Cardiac septum (tissue), 1 donor: ENCODE data around the gene ZBTB44. TPM values are rescaled to one million over a fixed set of nuclear protein-coding genes. Genes with fewer than 3 reads are reported as not detected.

Experiments
- DNase-seq: peaks from one replicate; pipeline ENCODE4 v3.0.0-alpha.2; 2020; ENCODE audit warnings: low spot score
- intact Hi-C: fragments of 100-400 bp; cut with DNase I; formaldehyde crosslinking; loops from one replicate; pipeline ENCODE4 v1.14.0; 2022
- total RNA-seq: library from RNA; stranded (reverse); fragmentation: NEBNext Ultra II Directional; extraction: Animal tissue kit (Norgen Biotek cat#: 25700); gene quantifications from one replicate; pipeline ENCODE4 v1.2.1, GENCODE V29; 2021
- donor health status: DM: no; HTN: no; CAD: no.

The ZBTB44 gene
- total RNA-seq, 1 donor from 2014 or later, result 37.0 TPM

DNA sequence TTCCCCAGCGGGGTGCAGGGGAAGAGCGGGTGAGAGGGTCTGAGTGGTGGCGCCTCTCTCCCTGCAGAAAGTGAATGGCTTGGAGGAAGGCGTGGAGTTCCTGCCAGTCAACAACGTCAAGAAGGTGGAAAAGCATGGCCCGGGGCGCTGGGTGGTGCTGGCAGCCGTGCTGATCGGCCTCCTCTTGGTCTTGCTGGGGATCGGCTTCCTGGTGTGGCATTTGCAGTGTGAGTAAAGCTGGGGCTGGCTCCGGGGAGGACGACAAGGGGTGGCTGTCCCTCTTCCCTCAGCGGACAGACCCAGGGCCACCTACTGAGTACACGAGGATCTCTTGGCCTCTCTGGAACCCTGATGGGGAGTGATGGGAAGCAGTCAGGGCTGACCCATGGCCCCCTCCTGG is 126.7 kb downstream of the ZBTB44 start:
- intact Hi-C loops, result no loop called here
- DNase-seq, result no peak

DNA sequence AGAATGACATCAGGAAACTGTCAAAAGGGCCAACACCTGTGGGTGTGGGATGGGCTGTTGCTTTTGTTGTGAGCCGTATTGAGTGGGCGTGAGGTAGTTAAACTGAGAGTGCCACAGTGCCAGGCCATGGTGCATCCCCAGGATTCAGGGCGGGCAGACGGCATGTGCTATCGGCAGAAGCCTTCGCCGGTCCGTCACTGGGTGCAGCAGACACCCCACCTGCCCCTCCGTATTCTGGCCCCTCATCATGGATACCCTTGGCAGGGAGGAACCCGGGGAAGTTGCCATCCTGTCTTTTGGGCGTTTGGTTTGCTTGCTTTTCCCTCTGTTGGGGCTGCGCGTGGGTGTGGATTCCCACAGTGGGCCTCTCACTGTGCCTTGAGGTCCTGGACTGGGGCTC is 127.6 kb downstream of the ZBTB44 start:
- no peak for DNase-seq
- intact Hi-C loops, result no loop called here

DNA sequence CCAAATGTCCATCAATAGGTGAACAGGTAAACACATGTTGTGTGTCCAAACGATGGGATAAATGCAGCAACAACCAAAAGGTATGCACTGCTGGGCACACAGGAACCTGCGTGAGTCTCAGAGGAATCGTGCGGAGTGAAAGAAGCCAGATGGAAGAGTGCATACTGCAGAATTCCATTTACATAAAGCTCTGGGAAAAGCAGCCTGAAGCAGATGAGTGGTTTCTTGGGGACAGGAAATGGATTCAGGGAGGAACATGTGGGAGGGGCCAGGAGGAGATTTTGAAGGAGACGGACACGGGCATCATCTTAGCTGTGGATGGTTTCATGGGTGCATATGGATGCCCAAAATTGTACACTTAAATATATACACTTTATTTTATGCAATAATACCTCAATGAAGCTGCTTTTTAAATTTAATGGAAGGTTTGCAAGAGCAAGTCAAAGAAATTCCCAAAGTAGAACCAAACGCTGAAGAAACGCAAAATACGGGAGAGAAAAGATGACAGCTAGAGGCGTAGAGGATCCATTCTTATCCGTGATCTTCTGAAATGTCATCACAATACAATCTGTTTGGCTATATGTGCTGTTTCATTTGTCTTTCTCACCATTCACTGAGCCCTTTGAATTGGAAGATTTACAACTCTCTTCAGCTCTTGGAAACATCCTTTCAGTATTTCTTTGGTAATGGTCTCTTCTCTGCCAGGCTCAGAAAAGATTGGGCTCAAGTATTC is 130.7 kb downstream of the ZBTB44 start:
- no peak for DNase-seq
- intact Hi-C loops, result loop anchor here (2.0 kb wide), 1 partner anchor 41 kb away; no protein-coding TSS in a partner anchor

DNA sequence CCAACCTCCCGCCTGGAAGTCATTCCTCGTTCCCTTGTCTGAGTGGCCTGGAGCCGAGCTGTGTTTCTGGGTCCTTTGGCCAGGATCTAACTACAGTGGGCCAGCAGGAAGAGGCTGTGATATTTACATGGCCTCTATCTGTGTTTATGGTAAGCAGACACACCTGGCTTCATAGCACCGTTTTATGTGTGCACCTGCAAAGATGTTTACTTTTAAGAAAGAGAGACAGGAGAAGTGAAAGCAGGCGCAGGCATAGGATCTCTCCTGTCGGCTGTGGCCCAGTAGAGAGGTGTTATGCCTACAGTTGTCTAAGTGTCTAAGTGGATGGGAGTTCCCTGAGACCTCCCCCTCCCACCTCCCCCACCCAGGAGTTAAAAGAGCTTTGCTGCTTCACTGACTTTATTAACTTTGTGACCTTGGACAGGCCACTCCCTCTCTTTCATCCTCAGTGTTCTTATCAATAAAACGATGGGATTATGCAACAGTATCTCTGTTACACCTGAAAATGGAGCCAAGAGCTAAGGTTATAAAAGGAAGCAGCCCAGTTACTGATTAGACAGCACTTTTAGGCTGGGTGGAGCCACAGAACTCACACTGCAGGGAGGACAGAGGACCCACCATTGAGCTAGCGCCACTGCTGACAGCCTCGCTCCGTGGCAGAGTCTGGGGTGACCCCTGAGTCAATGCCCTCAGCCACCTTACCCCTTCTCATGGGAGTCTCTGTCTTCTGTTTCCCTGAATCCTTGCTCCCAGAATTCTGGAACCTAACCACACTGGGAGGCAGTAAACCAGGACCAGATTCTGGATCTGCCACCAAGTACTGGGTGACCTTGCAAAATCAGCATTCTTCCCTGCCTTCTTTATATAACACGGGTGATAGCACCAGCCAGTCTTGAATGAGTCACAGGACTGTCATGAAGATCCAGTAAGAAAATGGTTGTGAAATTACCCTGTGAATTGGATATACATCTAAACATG is 133.1 kb downstream of the ZBTB44 start:
- no peak for DNase-seq
- intact Hi-C loops, result loop anchor here (2.0 kb wide), 1 partner anchor 39 kb away; no protein-coding TSS in a partner anchor

DNA sequence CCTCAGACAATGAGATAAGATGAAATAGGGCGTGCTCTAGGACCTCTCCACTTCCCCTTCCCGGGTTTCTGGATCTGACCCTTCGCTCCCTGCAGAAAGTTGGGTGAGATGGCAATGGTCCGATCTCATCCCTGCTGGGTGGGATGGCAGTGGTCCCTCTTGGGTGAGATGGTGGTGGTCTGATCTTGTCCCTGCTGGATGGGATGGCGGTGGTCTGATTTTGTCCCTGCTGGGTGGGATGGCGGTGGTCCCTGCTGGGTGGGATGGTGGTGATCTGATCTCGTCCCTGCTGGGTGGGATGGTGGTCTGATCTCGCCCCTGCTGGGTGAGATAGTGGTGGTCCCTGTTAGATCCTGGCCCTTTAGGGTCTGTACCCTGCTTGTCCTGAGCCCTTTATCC is 133.8 kb downstream of the ZBTB44 start:
- intact Hi-C loops, result no loop called here
- DNase-seq, result no peak

DNA sequence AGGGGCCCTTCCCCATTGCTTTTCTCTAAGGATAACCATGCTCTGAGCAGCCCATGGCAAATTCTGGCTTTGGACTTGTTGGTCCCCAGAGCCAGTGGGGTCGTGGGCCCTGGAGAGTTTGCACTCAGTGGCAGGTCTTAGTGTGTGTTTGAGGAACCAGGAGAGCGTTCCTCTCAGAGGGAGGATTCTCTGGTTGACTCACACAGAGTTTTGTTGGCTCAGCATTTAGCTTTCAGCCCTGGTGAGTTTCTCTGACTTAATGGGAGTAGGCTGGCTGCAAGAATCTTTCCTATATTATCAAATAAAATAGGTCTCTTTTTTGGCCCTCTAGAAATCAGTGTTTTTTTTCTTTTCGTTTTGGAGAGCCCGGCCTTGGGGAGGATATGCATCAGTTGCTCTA is 134.2 kb downstream of the ZBTB44 start:
- DNase-seq, result no peak
- intact Hi-C loops, result no loop called here

DNA sequence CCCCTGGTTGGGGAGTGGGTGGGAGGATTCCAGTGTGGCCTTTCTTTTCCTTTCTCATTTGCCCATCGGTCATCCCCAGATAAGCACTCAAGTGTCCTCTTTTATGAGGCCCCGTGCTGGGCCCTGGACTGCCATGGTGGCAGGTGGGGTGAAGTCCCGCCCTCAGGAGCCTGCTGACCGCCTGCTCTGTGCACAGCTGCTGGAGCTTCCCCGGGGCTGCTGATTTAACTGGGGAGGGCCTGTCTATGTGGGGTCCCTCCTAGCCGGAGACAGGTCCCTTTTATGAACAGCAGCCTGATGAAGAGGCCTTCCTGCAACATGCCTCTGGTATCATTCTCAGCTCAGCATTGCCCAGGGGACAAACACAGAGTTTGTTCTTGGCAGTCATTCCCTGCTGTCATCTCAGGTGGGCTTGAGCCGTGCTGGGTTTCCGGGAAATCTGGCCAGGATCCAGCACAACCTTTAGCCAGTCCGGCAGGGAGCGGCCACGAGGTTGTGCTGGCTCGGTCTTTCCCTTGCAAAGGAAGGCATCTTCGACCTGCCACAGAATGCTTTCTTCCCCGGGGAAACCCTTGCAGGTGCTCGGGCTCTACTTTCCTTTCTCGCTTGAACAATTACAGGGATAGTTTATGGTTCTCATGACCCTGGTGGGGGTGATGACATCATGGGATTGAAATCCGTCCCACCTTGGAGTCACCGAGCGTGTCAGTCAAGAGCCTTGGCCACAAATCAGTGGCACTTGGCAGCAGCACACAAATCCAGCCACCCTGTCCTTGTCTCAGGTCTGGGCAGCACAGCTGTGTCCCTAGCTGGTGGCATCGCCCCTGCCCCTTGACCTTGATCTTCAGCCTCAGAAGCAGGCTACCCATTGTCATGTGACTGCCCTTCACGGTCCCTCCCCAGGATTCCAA is 135.1 kb downstream of the ZBTB44 start:
- intact Hi-C loops, result no loop called here
- DNase-seq, result no peak

DNA sequence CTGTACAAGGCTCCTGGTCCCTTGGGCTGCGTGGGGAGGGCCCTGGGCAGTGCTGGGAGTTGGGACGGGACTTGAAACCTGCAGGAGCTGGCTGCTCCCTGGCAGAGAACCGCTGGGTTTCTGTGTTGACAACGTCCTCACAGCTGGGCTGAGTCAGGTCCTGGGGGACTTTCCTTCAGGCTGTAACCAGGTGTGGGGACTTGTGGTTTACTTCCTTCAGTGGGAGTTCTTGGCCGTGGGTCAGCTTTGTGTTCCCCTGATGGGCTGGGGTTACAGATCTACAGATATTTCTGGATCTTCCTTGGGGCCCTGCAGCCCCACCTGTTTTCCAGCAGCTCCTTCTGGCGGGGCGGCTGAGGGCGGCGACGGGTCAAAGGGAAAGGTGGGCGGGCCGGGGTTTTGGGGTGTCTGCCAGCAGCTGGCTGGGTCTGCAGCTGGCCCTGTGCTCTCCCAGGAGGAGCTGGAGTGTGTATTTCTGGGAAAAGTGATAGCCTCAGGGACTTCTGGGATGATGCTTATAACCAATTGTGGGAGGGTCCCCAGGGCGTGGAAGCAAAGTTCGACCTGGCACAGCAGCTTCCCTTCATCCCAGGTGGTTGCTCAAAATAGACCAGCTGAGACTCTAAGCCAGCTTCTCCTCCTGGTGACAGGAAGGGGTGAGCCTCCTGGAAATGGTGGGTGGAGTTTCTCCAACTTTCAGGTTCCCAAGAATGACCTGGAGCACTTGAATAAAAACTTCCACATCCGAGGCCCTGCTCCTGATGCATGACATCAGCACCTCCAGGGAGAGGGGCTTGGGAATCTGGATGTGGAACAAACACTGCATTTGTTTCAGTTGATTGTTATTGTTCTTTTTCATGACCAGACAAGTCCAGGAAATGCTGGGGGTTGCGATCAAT is 136.0 kb downstream of the ZBTB44 start:
- intact Hi-C loops, result no loop called here
- no peak for DNase-seq

DNA sequence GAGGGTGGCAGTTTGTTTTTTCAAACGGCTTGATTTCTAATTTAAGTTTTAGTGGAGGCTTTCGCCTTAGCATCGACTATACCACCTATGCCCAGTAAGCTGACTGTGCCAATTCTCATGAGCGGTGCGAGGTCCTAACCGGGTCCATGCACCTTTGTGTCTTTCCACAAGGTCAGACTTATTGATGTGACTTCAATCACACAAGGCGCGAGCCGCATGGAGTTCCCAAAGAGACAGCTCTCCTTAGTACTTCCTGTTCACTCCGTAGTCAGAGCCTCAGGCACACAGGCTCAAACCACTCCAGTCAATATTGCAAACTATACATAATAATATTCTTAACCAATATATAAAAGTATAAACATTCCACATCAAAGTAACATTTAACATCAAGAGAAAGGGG is 136.9 kb downstream of the ZBTB44 start:
- intact Hi-C loops, result no loop called here
- DNase-seq, result no peak

Other genes with a start within 250 kb of the ZBTB44 start
- 318 TPM for gene APLP2, start 245.0 kb downstream of the ZBTB44 start, total RNA-seq
- 0.65 TPM for gene ST14, start 155.1 kb downstream of the ZBTB44 start, total RNA-seq
- 3.9 TPM for gene ADAMTS8, start 113.7 kb upstream of the ZBTB44 start, total RNA-seq
- gene ADAMTS15, start 133.7 kb upstream of the ZBTB44 start, total RNA-seq, result 8.5 TPM